ENCODE measurements around the gene PRSS57. TPM values are rescaled to one million over a fixed set of nuclear protein-coding genes. Genes with fewer than 3 reads are reported as not detected.
"Not testable (repeated sequence)": the region's sequence is repeated elsewhere in the genome, so short reads cannot be mapped to it uniquely, and the experiment has no call there.

PRSS57 gene
- total RNA-seq, 2 experiments from 2014 or later, result not detected

GRCh38 chr19:732148-733069 lies 37.2 kb upstream of the PRSS57 start:
- Mint-ChIP-seq H3K4me3 (no peak overlapping the region), H3K4me1 (ENCODE audit: low read depth) (peaks cover 4% of the 10 kb centered on the region), H3K36me3 (no peaks in the 10 kb centered on the region), H3K27ac (no peak overlapping the region), H3K27me3 (peaks cover 4% of the 10 kb centered on the region), H3K9me3 (no peaks in the 10 kb centered on the region)
- DNase-seq, result no peak
- ChIA-PET CTCF (interaction anchor here (1.3 to 1.9 kb wide), 2 partner anchors 69 to 148 kb away, joined by 5 read pairs; partner anchors contain the start of gene RNF126), POLR2A (no interaction called here)
- intact Hi-C loops (cut with micrococcal nuclease), result loop anchor here (5.0 kb wide), 1 partner anchor 145 kb away; the partner anchor contains the start of gene HCN2

GRCh38 chr19:731000-731399 lies 35.7 kb upstream of the PRSS57 start:
- intact Hi-C loops (cut with micrococcal nuclease), result loop anchor here (5.0 kb wide), 1 partner anchor 144 kb away; the partner anchor contains the start of gene HCN2
- ChIA-PET POLR2A (no interaction called here), CTCF (interaction anchor here (1.9 kb wide), 1 partner anchor 68 kb away, joined by 5 read pairs; the partner anchor contains the start of gene RNF126)
- peaks cover 4% of the 10 kb centered on the region for H3K4me1 Mint-ChIP-seq (ENCODE audit: low read depth)
- DNase-seq, result no peak
- no peaks in the 10 kb centered on the region for H3K9me3 Mint-ChIP-seq
- H3K4me3 Mint-ChIP-seq, result no peak overlapping the region
- no peaks in the 10 kb centered on the region for H3K36me3 Mint-ChIP-seq
- H3K27me3 Mint-ChIP-seq, result peaks cover 2% of the 10 kb centered on the region
- H3K27ac Mint-ChIP-seq, result no peak overlapping the region

GRCh38 chr19:729965-730668 lies 34.9 kb upstream of the PRSS57 start:
- ChIA-PET POLR2A (no interaction called here), CTCF (interaction anchor here (0.6 kb wide), 1 partner anchor 41 kb away, joined by 3 read pairs; no protein-coding TSS in a partner anchor)
- Mint-ChIP-seq H3K4me3 (no peak overlapping the region), H3K4me1 (ENCODE audit: low read depth) (peaks cover 4% of the 10 kb centered on the region), H3K27ac (no peak overlapping the region), H3K36me3 (no peaks in the 10 kb centered on the region), H3K27me3 (peaks cover 5% of the 10 kb centered on the region), H3K9me3 (no peaks in the 10 kb centered on the region)
- DNase-seq, result no peak
- intact Hi-C loops (cut with micrococcal nuclease), result loop anchor here (5.0 kb wide), 1 partner anchor 143 kb away; the partner anchor contains the start of gene HCN2

GRCh38 chr19:729564-729963 lies 34.3 kb upstream of the PRSS57 start:
- POLR2A ChIA-PET; H3K27me3 Mint-ChIP-seq; H3K4me1 Mint-ChIP-seq (ENCODE audit: low read depth); intact Hi-C loops (cut with micrococcal nuclease); CTCF ChIA-PET; H3K9me3 Mint-ChIP-seq; H3K36me3 Mint-ChIP-seq; DNase-seq; H3K4me3 Mint-ChIP-seq; H3K27ac Mint-ChIP-seq: not testable (repeated sequence)

GRCh38 chr19:728011-728410 lies 32.8 kb upstream of the PRSS57 start:
- DNase-seq, result no peak
- intact Hi-C loops (cut with micrococcal nuclease), result no loop called here
- Mint-ChIP-seq H3K4me3 (no peak overlapping the region), H3K27ac (no peak overlapping the region), H3K27me3 (peaks cover 9% of the 10 kb centered on the region), H3K4me1 (ENCODE audit: low read depth) (no peaks in the 10 kb centered on the region), H3K9me3 (no peaks in the 10 kb centered on the region), H3K36me3 (no peaks in the 10 kb centered on the region)
- ChIA-PET CTCF (no interaction called here), POLR2A (no interaction called here)

GRCh38 chr19:726993-727956 lies 32.0 kb upstream of the PRSS57 start:
- ChIA-PET POLR2A (no interaction called here), CTCF (no interaction called here)
- Mint-ChIP-seq H3K27me3 (peaks cover 12% of the 10 kb centered on the region), H3K36me3 (no peaks in the 10 kb centered on the region), H3K4me1 (ENCODE audit: low read depth) (no peaks in the 10 kb centered on the region), H3K27ac (no peak overlapping the region), H3K9me3 (no peaks in the 10 kb centered on the region), H3K4me3 (no peak overlapping the region)
- no peak for DNase-seq
- intact Hi-C loops (cut with micrococcal nuclease), result no loop called here

GRCh38 chr19:725461-726089 lies 30.3 kb upstream of the PRSS57 start:
- Mint-ChIP-seq H3K4me1 (ENCODE audit: low read depth) (no peaks in the 10 kb centered on the region), H3K27me3 (peaks cover 15% of the 10 kb centered on the region), H3K9me3 (no peaks in the 10 kb centered on the region), H3K36me3 (no peaks in the 10 kb centered on the region), H3K27ac (no peak overlapping the region), H3K4me3 (no peak overlapping the region)
- no peak for DNase-seq
- ChIA-PET CTCF (no interaction called here), POLR2A (no interaction called here)
- intact Hi-C loops (cut with micrococcal nuclease), result no loop called here

- H3K36me3 Mint-ChIP-seq, result no peaks in the 10 kb centered on the region
- H3K4me3 Mint-ChIP-seq, result no peak overlapping the region
- intact Hi-C loops (cut with micrococcal nuclease), result no loop called here
Observed at GRCh38 chr19:723714-724113, 28.5 kb upstream of the PRSS57 start.

GRCh38 chr19:723247-723646 lies 28.0 kb upstream of the PRSS57 start:
- Mint-ChIP-seq H3K9me3 (no peaks in the 10 kb centered on the region), H3K36me3 (no peaks in the 10 kb centered on the region), H3K27me3 (peaks cover 20% of the 10 kb centered on the region), H3K27ac (no peak overlapping the region), H3K4me1 (ENCODE audit: low read depth) (no peaks in the 10 kb centered on the region), H3K4me3 (no peak overlapping the region)
- DNase-seq, result no peak
- POLR2A ChIA-PET, result no interaction called here
- CTCF ChIA-PET, result interaction anchor here (1.4 kb wide), 1 partner anchor 11 kb away, joined by 5 read pairs; no protein-coding TSS in a partner anchor
- intact Hi-C loops (cut with micrococcal nuclease), result no loop called here

More at GRCh38 chr19:723714-724113, 28.5 kb upstream of the PRSS57 start:
- CTCF ChIA-PET, result interaction anchor here (1.4 kb wide), 1 partner anchor 11 kb away, joined by 5 read pairs; no protein-coding TSS in a partner anchor
- no peaks in the 10 kb centered on the region for H3K9me3 Mint-ChIP-seq
- no peak for DNase-seq
- H3K27ac Mint-ChIP-seq, result no peak overlapping the region
- H3K27me3 Mint-ChIP-seq, result peaks cover 15% of the 10 kb centered on the region
- POLR2A ChIA-PET, result no interaction called here
- H3K4me1 Mint-ChIP-seq (ENCODE audit: low read depth), result no peaks in the 10 kb centered on the region

- H3K9me3 Mint-ChIP-seq, result no peaks in the 10 kb centered on the region
- no peaks in the 10 kb centered on the region for H3K36me3 Mint-ChIP-seq
- DNase-seq, result no peak
- ChIA-PET POLR2A (no interaction called here), CTCF (interaction anchor here (1.4 kb wide), 1 partner anchor 12 kb away, joined by 5 read pairs; no protein-coding TSS in a partner anchor)
- H3K4me3 Mint-ChIP-seq, result no peak overlapping the region
- no peaks in the 10 kb centered on the region for H3K4me1 Mint-ChIP-seq (ENCODE audit: low read depth)
- intact Hi-C loops (cut with micrococcal nuclease), result no loop called here
- peaks cover 22% of the 10 kb centered on the region for H3K27me3 Mint-ChIP-seq
- no peak overlapping the region for H3K27ac Mint-ChIP-seq
Observed at GRCh38 chr19:722553-723101, 27.4 kb upstream of the PRSS57 start.

Measured in activated CD4-positive, alpha-beta memory T cell treated with anti-CD3 and anti-CD28 coated beads for 36 hours (primary cell).